ENCODE measurements around the gene PCK1. TPM values are rescaled to one million over a fixed set of nuclear protein-coding genes. Genes with fewer than 3 reads are reported as not detected.

The PCK1 gene
- total RNA-seq, 1 experiment from 2014 or later: not detected

GRCh38 chr20:57570920-57571319 lies 10.0 kb downstream of the PCK1 start:
- H3K4me2 ChIP-seq (ENCODE audit: low read length): no peak overlapping the region
- no peaks in the 10 kb centered on the region for H3K9me3 ChIP-seq (ENCODE audit: low read length)
- no peaks in the 10 kb centered on the region for H3K36me3 ChIP-seq (ENCODE audit: low read depth, low read length)
- DNase-seq (no peak), ATAC-seq (no peak)
- TF ChIP-seq EZH2phosphoT487 (IDR thresholded peaks at IDR 0.05; ENCODE audit: borderline replicate concordance, low read length) (no peak), EZH2 (IDR thresholded peaks at IDR 0.05; ENCODE audit: low read length, unreplicated experiment) (no peak), CTCF (conservative IDR thresholded peaks at IDR 0.05; ENCODE audit: low read depth, low read length) (no peak)
- H3K79me2 ChIP-seq (ENCODE audit: low read length): no peaks in the 10 kb centered on the region
- intact Hi-C loops (cut with micrococcal nuclease): no loop called here
- no peaks in the 10 kb centered on the region for H4K20me1 ChIP-seq (ENCODE audit: low read length)
- no peak overlapping the region for H3K9ac ChIP-seq (ENCODE audit: low read length)
- CTCF ChIA-PET: no interaction called here
- no peaks in the 10 kb centered on the region for H3F3A ChIP-seq (ENCODE audit: low read length, unreplicated experiment)
- H3K27me3 ChIP-seq (ENCODE audit: low read length): peaks cover 90% of the 10 kb centered on the region
- POLR2A ChIA-PET (ENCODE audit: unreplicated experiment): no interaction called here
- no TSS peak for BruUV-seq (replicated peaks)
- no peak overlapping the region for H3K27ac ChIP-seq (ENCODE audit: low read length)
- H3K4me3 ChIP-seq (ENCODE audit: low read length): no peak overlapping the region
- H2AFZ ChIP-seq (ENCODE audit: low read length): no peak overlapping the region
- H3K4me1 ChIP-seq (ENCODE audit: insufficient read depth, low read length): no peaks in the 10 kb centered on the region
- H3K9me2 ChIP-seq (replicated peaks; ENCODE audit: low read length): no peaks in the 10 kb centered on the region

GRCh38 chr20:57571782-57572416 lies 11.0 kb downstream of the PCK1 start:
- Histone ChIP-seq H3K9me2 (replicated peaks; ENCODE audit: low read length) (no peaks in the 10 kb centered on the region), H3K36me3 (ENCODE audit: low read depth, low read length) (no peaks in the 10 kb centered on the region), H3K4me3 (ENCODE audit: low read length) (no peak overlapping the region), H4K20me1 (ENCODE audit: low read length) (no peaks in the 10 kb centered on the region), H2AFZ (ENCODE audit: low read length) (no peak overlapping the region), H3K27ac (ENCODE audit: low read length) (no peak overlapping the region), H3F3A (ENCODE audit: low read length, unreplicated experiment) (no peaks in the 10 kb centered on the region), H3K79me2 (ENCODE audit: low read length) (no peaks in the 10 kb centered on the region), H3K9ac (ENCODE audit: low read length) (no peak overlapping the region), H3K27me3 (ENCODE audit: low read length) (peaks cover 90% of the 10 kb centered on the region), H3K9me3 (ENCODE audit: low read length) (no peaks in the 10 kb centered on the region), H3K4me1 (ENCODE audit: insufficient read depth, low read length) (no peaks in the 10 kb centered on the region), H3K4me2 (ENCODE audit: low read length) (no peak overlapping the region)
- DNase-seq (no peak), ATAC-seq (no peak)
- TF ChIP-seq EZH2phosphoT487 (IDR thresholded peaks at IDR 0.05; ENCODE audit: borderline replicate concordance, low read length): no peak
- TF ChIP-seq EZH2 (IDR thresholded peaks at IDR 0.05; ENCODE audit: low read length, unreplicated experiment): no peak
- TF ChIP-seq CTCF (conservative IDR thresholded peaks at IDR 0.05; ENCODE audit: low read depth, low read length): no peak
- ChIA-PET POLR2A (ENCODE audit: unreplicated experiment) (no interaction called here), CTCF (no interaction called here)
- intact Hi-C loops (cut with micrococcal nuclease): no loop called here
- no TSS peak for BruUV-seq (replicated peaks)

- BruUV-seq (replicated peaks): no TSS peak
- Histone ChIP-seq H3K4me2 (ENCODE audit: low read length) (no peak overlapping the region), H3K9ac (ENCODE audit: low read length) (no peak overlapping the region), H3F3A (ENCODE audit: low read length, unreplicated experiment) (no peaks in the 10 kb centered on the region), H3K27me3 (ENCODE audit: low read length) (peaks cover 90% of the 10 kb centered on the region), H2AFZ (ENCODE audit: low read length) (no peak overlapping the region), H3K79me2 (ENCODE audit: low read length) (no peaks in the 10 kb centered on the region), H3K4me3 (ENCODE audit: low read length) (no peak overlapping the region), H3K9me3 (ENCODE audit: low read length) (no peaks in the 10 kb centered on the region), H3K4me1 (ENCODE audit: insufficient read depth, low read length) (no peaks in the 10 kb centered on the region), H4K20me1 (ENCODE audit: low read length) (no peaks in the 10 kb centered on the region), H3K27ac (ENCODE audit: low read length) (no peak overlapping the region), H3K9me2 (replicated peaks; ENCODE audit: low read length) (no peaks in the 10 kb centered on the region), H3K36me3 (ENCODE audit: low read depth, low read length) (no peaks in the 10 kb centered on the region)
- ATAC-seq (no peak), DNase-seq (no peak)
- TF ChIP-seq EZH2phosphoT487 (IDR thresholded peaks at IDR 0.05; ENCODE audit: borderline replicate concordance, low read length): no peak
- no peak for TF ChIP-seq CTCF (conservative IDR thresholded peaks at IDR 0.05; ENCODE audit: low read depth, low read length)
- TF ChIP-seq EZH2 (IDR thresholded peaks at IDR 0.05; ENCODE audit: low read length, unreplicated experiment): no peak
- intact Hi-C loops (cut with micrococcal nuclease): no loop called here
- ChIA-PET POLR2A (ENCODE audit: unreplicated experiment) (no interaction called here), CTCF (no interaction called here)
Observed at GRCh38 chr20:57573242-57573641, 12.3 kb downstream of the PCK1 start.
